ENCODE results near the gene CCDC177. TPM values are rescaled to one million over a fixed set of nuclear protein-coding genes. Genes with fewer than 3 reads are reported as not detected.

Gene CCDC177
- total RNA-seq, 1 experiment from 2014 or later = 2.1 TPM

- TF ChIP-seq TEAD1 (CRISPR knock-in tag; IDR thresholded peaks at IDR 0.05) (no peak), IRF2 (CRISPR knock-in tag; IDR thresholded peaks at IDR 0.05; ENCODE audit: borderline replicate concordance, low read depth) (no peak)
Observed at GRCh38 chr14:69532561-69533340, 41.9 kb downstream of the CCDC177 start (continued).

- H3K27ac Mint-ChIP-seq = no peak overlapping the region
- no peak for TF ChIP-seq E2F1 (CRISPR knock-in tag; IDR thresholded peaks at IDR 0.05)
- TF ChIP-seq MXD4 (CRISPR knock-in tag; IDR thresholded peaks at IDR 0.05; ENCODE audit: borderline replicate concordance) = no peak
- TF ChIP-seq ZNF219 (CRISPR knock-in tag; IDR thresholded peaks at IDR 0.05; ENCODE audit: borderline replicate concordance) = no peak
- TF ChIP-seq MYBL2 (CRISPR knock-in tag; IDR thresholded peaks at IDR 0.05) = no peak
- TF ChIP-seq JUN (CRISPR knock-in tag; IDR thresholded peaks at IDR 0.05) = no peak
- no peak for TF ChIP-seq SOX15 (CRISPR knock-in tag; IDR thresholded peaks at IDR 0.05)
- TF ChIP-seq ZNF423 (CRISPR knock-in tag; IDR thresholded peaks at IDR 0.05) = no peak
- no peak for TF ChIP-seq MAX (CRISPR knock-in tag; IDR thresholded peaks at IDR 0.05)
- TF ChIP-seq E2F5 (CRISPR knock-in tag; IDR thresholded peaks at IDR 0.05) = no peak
- TF ChIP-seq JAZF1 (CRISPR knock-in tag; IDR thresholded peaks at IDR 0.05) = no peak
- TF ChIP-seq FOXP4 (CRISPR knock-in tag; IDR thresholded peaks at IDR 0.05) = no peak
- TF ChIP-seq CDX4 (CRISPR knock-in tag; IDR thresholded peaks at IDR 0.05; ENCODE audit: borderline replicate concordance) = no peak
- no peak for TF ChIP-seq ERG (CRISPR knock-in tag; IDR thresholded peaks at IDR 0.05)
- no peak for TF ChIP-seq TEAD4 (CRISPR knock-in tag; IDR thresholded peaks at IDR 0.05)
- TF ChIP-seq TCF7 (CRISPR knock-in tag; IDR thresholded peaks at IDR 0.05; ENCODE audit: low read depth) = no peak
- TF ChIP-seq ZMAT4 (CRISPR knock-in tag; IDR thresholded peaks at IDR 0.05) = no peak
- no peak for TF ChIP-seq SMAD4 (CRISPR knock-in tag; IDR thresholded peaks at IDR 0.05)
- no peak for TF ChIP-seq SP1 (CRISPR knock-in tag; conservative IDR thresholded peaks at IDR 0.05)
- ChIA-PET CTCF (interaction anchor here (2.1 kb wide), 1 partner anchor 43 kb away, joined by 8 read pairs; the partner anchor contains the start of gene CCDC177), POLR2A (no interaction called here)
- no peaks in the 10 kb centered on the region for H3K9me3 Mint-ChIP-seq
- no peak for ATAC-seq
- 0 out of 2 replicates have a peak, but pooled peaks cover 7% of the 10 kb centered on the region for H3K4me1 Mint-ChIP-seq
- no peaks in the 10 kb centered on the region for H3K36me3 Mint-ChIP-seq
- H3K4me3 Mint-ChIP-seq = no peak overlapping the region
- DNase-seq (ENCODE audit: low spot score) = no peak
- H3K27me3 Mint-ChIP-seq (ENCODE audit: low read depth) = 0 out of 2 replicates have a peak, but pooled peaks cover 3% of the 10 kb centered on the region
Observed at GRCh38 chr14:69531135-69531534, 43.5 kb downstream of the CCDC177 start.
